Body of pancreas (tissue), 4 donors: ENCODE measurements around the gene LRRC45. TPM values are rescaled to one million over a fixed set of nuclear protein-coding genes. Genes with fewer than 3 reads are reported as not detected.

ENCODE experiments used
- ATAC-seq: fragments of 150-250 bp; one replicate; pipeline ENCODE4 v1.9.1; 2016
- DNase-seq, 4 donors: peaks; one replicate each; pipeline ENCODE4 v3.0.0-alpha.2; 2019
- H3K27ac ChIP-seq, 4 donors: fragments of 200-600 bp; sonication (generic); 1 replicate in 3 of 4; 2 replicates in 1 of 4; pipeline versions ENCODE4 v1.5.1 to v1.6.1; 2016 to 2019; ENCODE audit warnings: mild to moderate bottlenecking in 1 of 4, mixed read lengths in 1 of 4, moderate library complexity in 1 of 4
- H3K27me3 ChIP-seq, 2 donors: fragments of 200-600 bp; sonication (generic); one replicate each; pipeline ENCODE4 v1.6.0; 2016; ENCODE audit warnings: mild to moderate bottlenecking in 1 of 2
- H3K36me3 ChIP-seq, 2 donors: fragments of 200-600 bp; sonication (generic); replicated peaks in 1 of 2; 2 replicates each; pipeline ENCODE4 v1.5.1; 2016; ENCODE audit warnings: low read depth in 2 of 2; ENCODE audit not compliant: insufficient read depth in 1 of 2
- H3K4me1 ChIP-seq: fragments of 200-600 bp; sonication (generic); one replicate; pipeline ENCODE4 v1.6.0; 2016
- H3K4me3 ChIP-seq, 2 donors: fragments of 200-600 bp; sonication (generic); 1 replicate in 1 of 2; 2 replicates in 1 of 2; pipeline ENCODE4 v1.5.1; 2016 to 2019
- H3K9me3 ChIP-seq, 3 donors: fragments of 200-600 bp; sonication (generic); 1 replicate in 2 of 3; 2 replicates in 1 of 3; pipeline ENCODE4 v1.5.1; 2016
- POLR2A ChIP-seq, 3 donors: fragments of 450-650 bp; IDR thresholded peaks; one replicate each; pipeline ENCODE4 v1.6.1; 2016; ENCODE audit warnings: antibody characterized with exemption in 3 of 3, mild to moderate bottlenecking in 2 of 3
- WGBS, 2 donors: methylation state at CpG; one replicate each; pipeline ENCODE4 v1.1.5; 2017; 5-methylcytosine and 5-hydroxymethylcytosine counted together
- intact Hi-C: fragments of 100-400 bp; cut with DNase I; formaldehyde crosslinking; loops from one replicate; pipeline ENCODE4 v1.15.1; 2023
- total RNA-seq, 2 donors: library from RNA; depleted of rRNA; stranded (reverse); fragments of >200 nt; gene quantifications; one replicate each; pipeline ENCODE4 v1.1.0, GENCODE V29; 2016
- TF ChIP-seq, protein P1 (sequence below), 7 experiments: fragments of 450-650 bp in 4 of 7; fragments of 200-600 bp in 3 of 7; sonication (generic) in 3 of 7; IDR thresholded peaks; one replicate each; pipeline ENCODE4 v1.5.1; 2016 to 2019; ENCODE audit warnings: antibody characterized with exemption in 7 of 7

The LRRC45 gene
- total RNA-seq, 2 donors from 2014 or later, result 8.0 to 36.3 TPM

DNA sequence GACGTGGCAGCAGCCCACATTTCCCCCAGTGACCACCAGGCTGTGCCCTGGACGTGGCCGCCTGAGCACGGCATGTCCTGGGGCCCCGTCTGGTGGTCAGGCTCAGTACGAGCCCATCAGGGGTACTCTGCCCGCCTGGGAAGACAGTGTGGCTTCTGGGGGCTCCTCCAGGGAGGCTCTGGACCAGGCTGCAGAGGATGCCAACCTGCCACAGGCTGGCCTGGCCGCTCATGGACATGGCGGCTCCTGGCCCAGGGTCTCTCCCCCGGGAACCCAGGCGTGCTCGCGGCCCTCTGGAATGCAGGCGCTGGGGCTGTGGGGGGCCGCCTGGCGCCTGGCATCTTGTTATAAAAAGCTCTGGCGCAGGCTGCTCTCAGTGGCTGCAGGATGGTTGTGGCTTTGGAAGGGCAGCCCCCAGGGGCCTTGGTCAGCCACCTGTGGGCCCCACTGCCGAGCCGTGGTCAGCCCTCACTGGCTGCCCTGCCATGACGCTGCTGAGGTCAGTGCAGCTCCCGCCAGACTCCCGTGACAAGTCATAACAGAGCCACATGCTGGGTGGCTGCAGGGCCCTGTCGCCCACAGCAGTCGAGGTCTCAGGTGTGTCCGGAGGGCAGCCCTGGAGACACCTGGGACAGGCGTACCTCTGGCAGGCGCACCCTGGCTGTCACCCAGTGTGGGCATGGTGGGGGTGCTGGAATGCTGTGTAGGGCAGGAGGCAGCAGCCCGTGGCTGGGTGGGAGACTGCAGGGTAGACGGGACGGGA is 15.4 kb upstream of the LRRC45 start:
- ATAC-seq (no peak), DNase-seq (no peak)
- Histone ChIP-seq H3K36me3 (no peaks in the 10 kb centered on the region), H3K4me3 (no peak overlapping the region), H3K27me3 (no peaks in the 10 kb centered on the region), H3K27ac (no peak overlapping the region), H3K9me3 (no peaks in the 10 kb centered on the region), H3K4me1 (no peaks in the 10 kb centered on the region)
- WGBS, 2 donors, result 87 to 100% methylated on average over 1 to 27 of the region's 30 CpGs
- intact Hi-C loops, result no loop called here
- no peak for TF ChIP-seq POLR2A (IDR thresholded peaks at IDR 0.05)
- TF ChIP-seq, protein P1, sequence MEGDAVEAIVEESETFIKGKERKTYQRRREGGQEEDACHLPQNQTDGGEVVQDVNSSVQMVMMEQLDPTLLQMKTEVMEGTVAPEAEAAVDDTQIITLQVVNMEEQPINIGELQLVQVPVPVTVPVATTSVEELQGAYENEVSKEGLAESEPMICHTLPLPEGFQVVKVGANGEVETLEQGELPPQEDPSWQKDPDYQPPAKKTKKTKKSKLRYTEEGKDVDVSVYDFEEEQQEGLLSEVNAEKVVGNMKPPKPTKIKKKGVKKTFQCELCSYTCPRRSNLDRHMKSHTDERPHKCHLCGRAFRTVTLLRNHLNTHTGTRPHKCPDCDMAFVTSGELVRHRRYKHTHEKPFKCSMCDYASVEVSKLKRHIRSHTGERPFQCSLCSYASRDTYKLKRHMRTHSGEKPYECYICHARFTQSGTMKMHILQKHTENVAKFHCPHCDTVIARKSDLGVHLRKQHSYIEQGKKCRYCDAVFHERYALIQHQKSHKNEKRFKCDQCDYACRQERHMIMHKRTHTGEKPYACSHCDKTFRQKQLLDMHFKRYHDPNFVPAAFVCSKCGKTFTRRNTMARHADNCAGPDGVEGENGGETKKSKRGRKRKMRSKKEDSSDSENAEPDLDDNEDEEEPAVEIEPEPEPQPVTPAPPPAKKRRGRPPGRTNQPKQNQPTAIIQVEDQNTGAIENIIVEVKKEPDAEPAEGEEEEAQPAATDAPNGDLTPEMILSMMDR (IDR thresholded peaks at IDR 0.05), result no peak

DNA sequence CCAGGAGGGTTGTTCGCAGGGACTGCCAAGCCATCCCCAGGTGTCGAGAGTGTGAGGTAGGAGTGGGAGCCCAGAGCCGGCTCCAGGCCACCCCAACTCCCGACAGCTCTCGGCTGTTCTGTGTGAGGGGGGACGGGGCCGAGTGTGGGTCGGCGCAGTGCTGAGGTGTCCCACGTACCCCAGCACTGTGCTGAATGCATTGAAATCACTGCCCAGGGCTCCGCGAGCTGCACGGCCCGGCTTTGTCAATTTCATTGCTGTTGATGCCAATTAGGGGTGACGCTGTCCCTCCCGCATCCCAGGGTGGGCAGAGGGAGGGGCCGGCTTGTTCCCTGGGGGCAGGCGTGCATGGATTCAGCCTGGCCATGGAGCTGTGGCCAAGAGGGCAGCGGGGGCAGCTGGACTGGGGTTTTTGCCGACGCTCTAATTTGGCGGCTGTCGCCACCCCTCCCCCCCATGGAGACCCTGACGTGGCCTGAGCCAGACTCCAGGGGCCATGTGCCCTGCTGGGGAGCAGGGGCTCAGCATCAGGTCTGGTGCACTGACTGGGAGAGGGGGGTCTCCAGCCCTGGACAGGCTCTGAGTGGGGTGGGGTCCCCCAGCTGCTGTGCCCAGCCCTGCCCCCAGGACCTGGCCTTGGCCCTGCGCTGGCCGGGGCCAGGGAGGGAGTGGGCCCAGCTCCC is 14.7 kb upstream of the LRRC45 start:
- 82 to 94% methylated on average over 15 to 25 of the region's 26 CpGs for WGBS, 2 donors
- no peaks in the 10 kb centered on the region for H3K4me1 ChIP-seq
- no peak overlapping the region for H3K27ac ChIP-seq
- DNase-seq (no peak), ATAC-seq (no peak)
- no peaks in the 10 kb centered on the region for H3K9me3 ChIP-seq
- H3K36me3 ChIP-seq, result no peaks in the 10 kb centered on the region
- H3K4me3 ChIP-seq, result no peak overlapping the region
- intact Hi-C loops, result no loop called here
- H3K27me3 ChIP-seq, result no peaks in the 10 kb centered on the region
- TF ChIP-seq, protein P1 (IDR thresholded peaks at IDR 0.05), result no peak
- no peak for TF ChIP-seq POLR2A (IDR thresholded peaks at IDR 0.05)

DNA sequence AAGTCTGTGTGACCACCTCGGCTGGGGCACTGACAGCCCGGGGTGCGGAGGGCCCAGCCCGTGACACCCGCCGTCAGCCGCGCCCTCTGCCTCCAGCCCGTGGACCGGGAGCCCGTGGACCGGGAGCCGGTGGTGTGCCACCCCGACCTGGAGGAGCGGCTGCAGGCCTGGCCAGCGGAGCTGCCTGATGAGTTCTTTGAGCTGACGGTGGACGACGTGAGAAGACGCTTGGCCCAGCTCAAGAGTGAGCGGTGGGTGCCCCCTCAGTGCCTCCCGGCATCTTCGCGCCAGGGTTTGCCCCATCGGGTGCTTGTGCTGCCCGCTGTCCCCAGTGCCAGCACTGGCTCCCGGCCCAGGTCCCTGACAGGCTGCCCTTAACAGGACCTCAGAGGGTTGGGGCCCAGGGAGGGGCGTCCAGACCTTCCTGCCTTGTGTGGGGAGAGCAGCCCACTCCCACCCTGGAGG is 14.1 kb upstream of the LRRC45 start:
- H3K36me3 ChIP-seq, result no peaks in the 10 kb centered on the region
- H3K27ac ChIP-seq, result no peak overlapping the region
- no peaks in the 10 kb centered on the region for H3K4me1 ChIP-seq
- DNase-seq, result no peak
- H3K9me3 ChIP-seq, result no peaks in the 10 kb centered on the region
- intact Hi-C loops, result no loop called here
- no peak for TF ChIP-seq POLR2A (IDR thresholded peaks at IDR 0.05)
- TF ChIP-seq, protein P1 (IDR thresholded peaks at IDR 0.05), result no peak
- 93 to 100% methylated on average over 5 to 22 of the region's 28 CpGs for WGBS, 2 donors
- ATAC-seq, result no peak
- H3K4me3 ChIP-seq, result no peak overlapping the region
- H3K27me3 ChIP-seq, result no peaks in the 10 kb centered on the region

DNA sequence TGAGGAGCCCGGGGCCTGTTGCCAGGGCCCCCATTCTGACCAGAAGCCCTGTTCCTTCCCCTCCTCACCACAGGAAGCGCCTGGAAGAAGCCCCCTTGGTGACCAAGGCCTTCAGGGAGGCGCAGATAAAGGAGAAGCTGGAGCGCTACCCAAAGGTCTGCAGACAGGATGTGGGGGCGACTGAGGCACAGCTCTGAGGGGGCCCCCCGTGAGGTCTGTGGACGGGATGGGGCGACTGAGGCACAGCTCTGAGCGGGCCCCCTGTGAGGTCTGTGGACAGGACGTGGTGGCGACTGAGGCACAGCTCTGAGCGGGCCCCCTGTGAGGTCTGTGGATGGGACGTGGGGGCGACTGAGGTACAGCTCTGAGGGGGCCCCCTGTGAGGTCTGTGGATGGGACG is 13.7 kb upstream of the LRRC45 start:
- DNase-seq, result no peak
- TF ChIP-seq, protein P1 (IDR thresholded peaks at IDR 0.05), result no peak
- TF ChIP-seq POLR2A (IDR thresholded peaks at IDR 0.05), result no peak
- 70 to 86% methylated on average over 12 to 15 of the region's 15 CpGs for WGBS, 2 donors
- intact Hi-C loops, result no loop called here
- H3K9me3 ChIP-seq, result no peaks in the 10 kb centered on the region
- H3K27me3 ChIP-seq, result no peaks in the 10 kb centered on the region
- H3K4me1 ChIP-seq, result no peaks in the 10 kb centered on the region
- H3K4me3 ChIP-seq, result no peak overlapping the region
- H3K36me3 ChIP-seq, result no peaks in the 10 kb centered on the region
- no peak for ATAC-seq
- H3K27ac ChIP-seq, result no peak overlapping the region
